KMS-11 (cell line): ENCODE results near the gene MORC2.

Experiments
- H2AFZ ChIP-seq: fragments of 200-600 bp; sonication (generic); 2 replicates; pipeline ENCODE4 v1.6.1; 2016; ENCODE audit warnings: antibody characterized with exemption, mixed run types, low read depth
- H3K27ac ChIP-seq: fragments of 200-600 bp; sonication (generic); 2 replicates; pipeline ENCODE4 v1.6.1; 2016; ENCODE audit warnings: mild to moderate bottlenecking, mixed run types
- H3K27me3 ChIP-seq: fragments of 200-600 bp; sonication (generic); 2 replicates; pipeline ENCODE4 v1.6.1; 2017; ENCODE audit warnings: mild to moderate bottlenecking, low read depth, mixed run types, moderate library complexity; ENCODE audit not compliant: insufficient read depth
- H3K36me3 ChIP-seq: fragments of 200-600 bp; sonication (generic); 2 replicates; pipeline ENCODE4 v1.6.1; 2017; ENCODE audit warnings: mild to moderate bottlenecking, mixed run types; ENCODE audit not compliant: insufficient read depth
- H3K4me1 ChIP-seq: fragments of 200-600 bp; sonication (generic); 2 replicates; pipeline ENCODE4 v1.6.1; 2016; ENCODE audit warnings: mild to moderate bottlenecking, low read depth, mixed run types; ENCODE audit not compliant: poor library complexity, severe bottlenecking
- H3K4me2 ChIP-seq: fragments of 200-600 bp; sonication (generic); 2 replicates; pipeline ENCODE4 v1.7.0; 2016; ENCODE audit warnings: mild to moderate bottlenecking, mixed run types
- H3K4me3 ChIP-seq: fragments of 200-600 bp; sonication (generic); IDR thresholded peaks from 2 replicates; pipeline ENCODE4 v1.6.1; 2017; ENCODE audit warnings: low read depth, low read length, mixed read lengths; ENCODE audit not compliant: insufficient read depth
- H3K79me2 ChIP-seq: fragments of 200-600 bp; sonication (generic); 2 replicates; pipeline ENCODE4 v1.6.1; 2016; ENCODE audit warnings: low read depth, mixed run types; ENCODE audit not compliant: insufficient read depth
- H3K9ac ChIP-seq: fragments of 200-600 bp; sonication (generic); 2 replicates; pipeline ENCODE4 v1.6.1; 2016; ENCODE audit warnings: mild to moderate bottlenecking, mixed run types
- H4K20me1 ChIP-seq: fragments of 200-600 bp; sonication (generic); 2 replicates; pipeline ENCODE4 v1.6.1; 2016; ENCODE audit warnings: mild to moderate bottlenecking, mixed run types; ENCODE audit not compliant: insufficient read depth
- TF ChIP-seq, protein P1 (sequence below): fragments of 200-600 bp; sonication (generic); conservative IDR thresholded peaks from 2 replicates; pipeline ENCODE4 v1.6.1; 2017; ENCODE audit warnings: low read depth, mild to moderate bottlenecking, antibody characterized with exemption, low read length, moderate library complexity, mixed read lengths

Gene MORC2

GRCh38 chr22:30931541-30932300, 36.9 kb downstream of the MORC2 start:
- Histone ChIP-seq H3K9ac (no peak overlapping the region), H3K4me1 (no peaks in the 10 kb centered on the region), H3K27ac (no peak overlapping the region), H4K20me1 (no peaks in the 10 kb centered on the region), H3K4me3 (no peak overlapping the region), H3K79me2 (no peaks in the 10 kb centered on the region), H3K4me2 (no peak overlapping the region), H2AFZ (no peak overlapping the region), H3K36me3 (peaks cover 7% of the 10 kb centered on the region; the same call in 1 of the 2 replicates), H3K27me3 (no peaks in the 10 kb centered on the region)
- TF ChIP-seq, protein P1, sequence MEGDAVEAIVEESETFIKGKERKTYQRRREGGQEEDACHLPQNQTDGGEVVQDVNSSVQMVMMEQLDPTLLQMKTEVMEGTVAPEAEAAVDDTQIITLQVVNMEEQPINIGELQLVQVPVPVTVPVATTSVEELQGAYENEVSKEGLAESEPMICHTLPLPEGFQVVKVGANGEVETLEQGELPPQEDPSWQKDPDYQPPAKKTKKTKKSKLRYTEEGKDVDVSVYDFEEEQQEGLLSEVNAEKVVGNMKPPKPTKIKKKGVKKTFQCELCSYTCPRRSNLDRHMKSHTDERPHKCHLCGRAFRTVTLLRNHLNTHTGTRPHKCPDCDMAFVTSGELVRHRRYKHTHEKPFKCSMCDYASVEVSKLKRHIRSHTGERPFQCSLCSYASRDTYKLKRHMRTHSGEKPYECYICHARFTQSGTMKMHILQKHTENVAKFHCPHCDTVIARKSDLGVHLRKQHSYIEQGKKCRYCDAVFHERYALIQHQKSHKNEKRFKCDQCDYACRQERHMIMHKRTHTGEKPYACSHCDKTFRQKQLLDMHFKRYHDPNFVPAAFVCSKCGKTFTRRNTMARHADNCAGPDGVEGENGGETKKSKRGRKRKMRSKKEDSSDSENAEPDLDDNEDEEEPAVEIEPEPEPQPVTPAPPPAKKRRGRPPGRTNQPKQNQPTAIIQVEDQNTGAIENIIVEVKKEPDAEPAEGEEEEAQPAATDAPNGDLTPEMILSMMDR: no peak

GRCh38 chr22:30930228-30930627, 38.3 kb downstream of the MORC2 start:
- H3K27me3 ChIP-seq: no peaks in the 10 kb centered on the region
- H3K27ac ChIP-seq: no peak overlapping the region
- no peaks in the 10 kb centered on the region for H3K4me1 ChIP-seq
- no peak overlapping the region for H3K9ac ChIP-seq
- no peak overlapping the region for H2AFZ ChIP-seq
- TF ChIP-seq, protein P1: no peak
- no peak overlapping the region for H3K4me3 ChIP-seq
- no peaks in the 10 kb centered on the region for H3K79me2 ChIP-seq
- no peaks in the 10 kb centered on the region for H4K20me1 ChIP-seq
- H3K4me2 ChIP-seq: no peak overlapping the region
- peaks cover 3% of the 10 kb centered on the region; the same call in 1 of the 2 replicates for H3K36me3 ChIP-seq

GRCh38 chr22:30928401-30928800, 40.2 kb downstream of the MORC2 start:
- Histone ChIP-seq H3K4me2 (no peak overlapping the region), H3K36me3 (no peaks in the 10 kb centered on the region), H3K79me2 (no peaks in the 10 kb centered on the region), H3K4me1 (no peaks in the 10 kb centered on the region), H3K27me3 (no peaks in the 10 kb centered on the region), H3K27ac (no peak overlapping the region), H3K9ac (no peak overlapping the region), H4K20me1 (no peaks in the 10 kb centered on the region), H2AFZ (no peak overlapping the region), H3K4me3 (no peak overlapping the region)
- TF ChIP-seq, protein P1: no peak

DNA sequence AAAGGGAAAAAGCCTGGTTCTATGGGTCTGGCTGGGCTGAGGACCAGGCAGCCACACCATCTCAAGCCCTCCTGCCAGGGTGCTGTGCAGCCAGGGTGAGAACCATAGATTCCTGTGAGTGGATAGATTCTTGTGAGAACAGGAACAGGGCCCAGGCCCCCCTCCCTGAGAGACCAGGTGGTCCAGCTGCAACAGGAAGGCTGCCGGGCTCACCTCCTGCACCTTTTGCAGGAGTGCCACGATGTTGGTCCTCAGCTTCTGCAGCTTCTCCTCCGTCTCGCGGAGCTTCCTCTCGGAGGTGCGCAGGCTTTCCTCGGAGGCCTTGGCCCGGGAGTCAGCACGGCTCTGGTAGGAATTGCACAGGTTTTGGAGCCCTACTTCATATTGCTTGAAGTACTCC, 40.8 kb downstream of the MORC2 start:
- Histone ChIP-seq H3K36me3 (no peaks in the 10 kb centered on the region), H3K27me3 (no peaks in the 10 kb centered on the region), H3K79me2 (no peaks in the 10 kb centered on the region), H2AFZ (no peak overlapping the region), H3K4me1 (no peaks in the 10 kb centered on the region), H3K4me2 (no peak overlapping the region), H3K27ac (no peak overlapping the region), H3K9ac (no peak overlapping the region), H4K20me1 (no peaks in the 10 kb centered on the region), H3K4me3 (no peak overlapping the region)
- TF ChIP-seq, protein P1: no peak
